Measurements from ENCODE around the gene THRSP. TPM values are rescaled to one million over a fixed set of nuclear protein-coding genes. Genes with fewer than 3 reads are reported as not detected.
"Not testable (repeated sequence)": the region's sequence is repeated elsewhere in the genome, so short reads cannot be mapped to it uniquely, and the experiment has no call there.

The THRSP gene
- total RNA-seq, 1 donor from 2014 or later: not detected

DNA sequence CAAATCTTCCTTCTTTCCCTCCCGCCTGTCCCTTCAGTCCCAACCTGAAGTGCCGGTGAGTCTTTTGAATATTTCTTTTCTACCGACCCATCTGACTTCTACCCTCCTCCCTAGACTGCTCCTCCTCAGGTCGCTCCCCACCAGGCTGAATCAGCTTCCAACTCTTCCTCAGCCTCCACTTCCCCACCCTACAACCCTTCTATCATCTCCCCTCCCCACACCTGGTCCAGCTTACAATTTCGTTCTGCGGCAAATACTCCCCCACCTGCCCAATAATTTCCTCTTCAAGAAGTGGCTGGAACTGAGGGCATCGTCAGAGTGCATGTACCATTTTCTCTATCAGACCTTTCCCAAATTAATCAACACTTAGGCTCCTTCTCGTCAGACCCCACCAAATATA lies 18.5 kb downstream of the THRSP start:
- H3K36me3 ChIP-seq (ENCODE audit: control insufficient read depth, insufficient read depth, low read length): no peaks in the 10 kb centered on the region
- no peak for DNase-seq (ENCODE audit: low read depth)
- TF ChIP-seq, protein P1, sequence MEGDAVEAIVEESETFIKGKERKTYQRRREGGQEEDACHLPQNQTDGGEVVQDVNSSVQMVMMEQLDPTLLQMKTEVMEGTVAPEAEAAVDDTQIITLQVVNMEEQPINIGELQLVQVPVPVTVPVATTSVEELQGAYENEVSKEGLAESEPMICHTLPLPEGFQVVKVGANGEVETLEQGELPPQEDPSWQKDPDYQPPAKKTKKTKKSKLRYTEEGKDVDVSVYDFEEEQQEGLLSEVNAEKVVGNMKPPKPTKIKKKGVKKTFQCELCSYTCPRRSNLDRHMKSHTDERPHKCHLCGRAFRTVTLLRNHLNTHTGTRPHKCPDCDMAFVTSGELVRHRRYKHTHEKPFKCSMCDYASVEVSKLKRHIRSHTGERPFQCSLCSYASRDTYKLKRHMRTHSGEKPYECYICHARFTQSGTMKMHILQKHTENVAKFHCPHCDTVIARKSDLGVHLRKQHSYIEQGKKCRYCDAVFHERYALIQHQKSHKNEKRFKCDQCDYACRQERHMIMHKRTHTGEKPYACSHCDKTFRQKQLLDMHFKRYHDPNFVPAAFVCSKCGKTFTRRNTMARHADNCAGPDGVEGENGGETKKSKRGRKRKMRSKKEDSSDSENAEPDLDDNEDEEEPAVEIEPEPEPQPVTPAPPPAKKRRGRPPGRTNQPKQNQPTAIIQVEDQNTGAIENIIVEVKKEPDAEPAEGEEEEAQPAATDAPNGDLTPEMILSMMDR (IDR thresholded peaks at IDR 0.05; ENCODE audit: insufficient read depth, low read length, poor library complexity, severe bottlenecking): no peak
- no peaks in the 10 kb centered on the region for H3K27me3 ChIP-seq (ENCODE audit: control insufficient read depth, insufficient read depth, low read length)
- no peak overlapping the region for H3K4me3 ChIP-seq (ENCODE audit: low read depth, low read length)

DNA sequence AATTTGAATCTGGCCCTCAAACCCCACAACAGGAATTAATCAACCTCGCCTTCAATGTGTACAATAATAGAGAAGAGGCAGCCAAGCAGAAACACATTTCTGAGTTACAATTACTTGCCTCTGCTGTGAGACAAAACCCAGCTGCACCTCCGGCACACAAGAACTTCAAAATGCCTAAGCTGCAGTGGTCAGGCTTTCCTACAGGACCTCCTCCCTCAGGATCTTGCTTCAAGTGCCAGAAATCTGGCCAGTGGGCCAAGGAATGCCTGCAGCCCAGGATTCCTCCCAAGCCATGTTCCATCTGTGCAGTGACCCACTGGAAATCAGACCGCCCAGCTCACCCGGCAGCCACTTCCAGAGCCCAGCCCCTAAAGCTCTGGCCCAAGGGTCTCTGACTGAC lies 19.4 kb downstream of the THRSP start:
- H3K4me3 ChIP-seq (ENCODE audit: low read depth, low read length): no peak overlapping the region
- TF ChIP-seq, protein P1 (IDR thresholded peaks at IDR 0.05; ENCODE audit: insufficient read depth, low read length, poor library complexity, severe bottlenecking): no peak
- H3K27me3 ChIP-seq (ENCODE audit: control insufficient read depth, insufficient read depth, low read length): no peaks in the 10 kb centered on the region
- no peak for DNase-seq (ENCODE audit: low read depth)
- no peaks in the 10 kb centered on the region for H3K36me3 ChIP-seq (ENCODE audit: control insufficient read depth, insufficient read depth, low read length)

- H3K4me3 ChIP-seq (ENCODE audit: low read depth, low read length); H3K36me3 ChIP-seq (ENCODE audit: control insufficient read depth, insufficient read depth, low read length); DNase-seq (ENCODE audit: low read depth); H3K27me3 ChIP-seq (ENCODE audit: control insufficient read depth, insufficient read depth, low read length): not testable (repeated sequence)
Measured at GRCh38 chr11:78084506-78084905, 20.8 kb downstream of the THRSP start.

GRCh38 chr11:78085972-78086371 lies 22.3 kb downstream of the THRSP start:
- DNase-seq (ENCODE audit: low read depth): no peak
- TF ChIP-seq, protein P1 (IDR thresholded peaks at IDR 0.05; ENCODE audit: insufficient read depth, low read length, poor library complexity, severe bottlenecking): no peak
- Histone ChIP-seq H3K36me3 (ENCODE audit: control insufficient read depth, insufficient read depth, low read length) (no peaks in the 10 kb centered on the region), H3K27me3 (ENCODE audit: control insufficient read depth, insufficient read depth, low read length) (no peaks in the 10 kb centered on the region), H3K4me3 (ENCODE audit: low read depth, low read length) (no peak overlapping the region)

DNA sequence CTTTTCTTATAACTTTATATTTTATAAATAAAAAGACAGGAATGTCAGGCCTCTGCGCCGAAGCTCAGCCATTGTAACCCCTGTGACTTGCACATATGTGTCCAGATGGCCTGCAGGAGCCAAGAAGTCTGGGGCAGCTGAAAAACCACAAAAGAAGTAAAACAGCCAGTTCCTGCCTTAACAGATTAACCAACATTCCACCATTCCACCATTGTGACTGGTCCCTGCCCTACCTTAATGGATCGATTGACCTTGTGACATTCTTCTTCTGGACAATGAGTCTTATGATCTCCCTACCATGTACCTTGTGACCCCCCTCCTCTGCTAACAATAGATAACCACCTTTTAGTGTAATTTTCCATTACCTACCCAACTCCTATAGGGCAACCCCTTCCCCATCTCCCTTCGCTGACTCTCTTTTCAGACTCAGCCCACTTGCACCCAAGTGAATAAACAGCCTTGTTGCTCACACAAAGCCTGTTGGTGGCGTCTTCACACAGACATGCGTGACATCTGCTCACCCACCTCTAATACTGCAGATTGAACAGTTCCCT lies 22.9 kb downstream of the THRSP start:
- not testable (repeated sequence) for H3K36me3 ChIP-seq (ENCODE audit: control insufficient read depth, insufficient read depth, low read length)

GRCh38 chr11:78094250-78094649 lies 30.6 kb downstream of the THRSP start:
- TF ChIP-seq, protein P1 (IDR thresholded peaks at IDR 0.05; ENCODE audit: insufficient read depth, low read length, poor library complexity, severe bottlenecking): no peak
- H3K4me3 ChIP-seq (ENCODE audit: low read depth, low read length): no peak overlapping the region
- H3K36me3 ChIP-seq (ENCODE audit: control insufficient read depth, insufficient read depth, low read length): peaks cover 1% of the 10 kb centered on the region
- no peak for DNase-seq (ENCODE audit: low read depth)
- no peaks in the 10 kb centered on the region for H3K27me3 ChIP-seq (ENCODE audit: control insufficient read depth, insufficient read depth, low read length)

More for the DNA sequence above, 22.9 kb downstream of the THRSP start:
- not testable (repeated sequence) for H3K27me3 ChIP-seq (ENCODE audit: control insufficient read depth, insufficient read depth, low read length); DNase-seq (ENCODE audit: low read depth); H3K4me3 ChIP-seq (ENCODE audit: low read depth, low read length)

- TF ChIP-seq, protein P1 (IDR thresholded peaks at IDR 0.05; ENCODE audit: insufficient read depth, low read length, poor library complexity, severe bottlenecking): no peak
- DNase-seq (ENCODE audit: low read depth): no peak
- Histone ChIP-seq H3K36me3 (ENCODE audit: control insufficient read depth, insufficient read depth, low read length) (peaks cover 1% of the 10 kb centered on the region), H3K27me3 (ENCODE audit: control insufficient read depth, insufficient read depth, low read length) (no peaks in the 10 kb centered on the region), H3K4me3 (ENCODE audit: low read depth, low read length) (no peak overlapping the region)
Measured at GRCh38 chr11:78097666-78098385, 34.2 kb downstream of the THRSP start.

All from kidney epithelial cell (primary cell).